NCI-H1092 (cell line): ENCODE data around the gene USHBP1.

Experiments used
- DNase-seq: peaks from one replicate; lab custom pipeline; 2025; lab: John Stamatoyannopoulos, UW

Gene USHBP1

DNA sequence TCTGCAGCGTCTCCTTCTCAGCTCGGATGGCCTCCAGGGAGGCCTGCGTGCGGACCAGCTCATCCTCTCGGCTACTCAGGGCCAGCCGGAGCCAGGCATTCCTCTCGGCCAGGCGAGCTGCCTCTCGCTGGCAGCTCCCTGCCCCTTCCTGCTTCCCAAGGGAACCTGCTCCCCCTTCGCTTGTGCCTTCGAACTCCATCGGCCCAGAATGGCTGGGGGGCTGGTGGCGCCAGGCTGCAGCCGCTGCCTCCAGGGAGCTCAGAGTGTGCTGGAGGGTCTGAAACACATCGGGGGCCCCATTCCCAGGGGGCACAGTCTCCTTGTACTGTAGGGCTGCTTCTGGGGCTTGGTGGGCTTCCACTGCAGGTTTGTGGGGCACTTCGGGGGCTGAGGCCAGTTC is 2.0 kb downstream of the USHBP1 start:
- no peak for DNase-seq

DNA sequence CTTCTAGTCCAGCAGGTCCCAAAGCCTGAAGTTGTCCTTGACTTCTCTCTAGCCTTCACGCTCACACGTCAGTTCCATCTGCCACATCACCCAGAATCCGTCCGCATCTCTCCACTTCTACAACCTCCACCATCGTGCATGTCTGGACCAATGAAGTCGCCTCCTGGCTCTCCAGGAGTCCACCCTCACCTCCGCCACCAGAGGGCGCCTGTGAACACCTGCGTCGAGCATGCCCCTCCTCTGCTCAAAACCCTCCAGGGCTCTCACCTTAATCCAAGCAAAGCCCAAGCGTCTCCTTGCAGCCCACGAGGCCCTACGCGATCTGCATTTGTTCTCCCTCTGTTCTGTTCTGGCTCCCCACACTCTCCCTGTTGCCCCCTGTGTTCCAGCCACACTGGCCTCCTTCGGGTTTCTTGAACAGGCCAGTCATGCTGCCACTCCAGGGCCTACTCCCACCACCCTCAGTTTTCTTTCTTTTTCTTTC is 3.7 kb downstream of the USHBP1 start:
- peak; percentile 44 for DNase-seq

DNA sequence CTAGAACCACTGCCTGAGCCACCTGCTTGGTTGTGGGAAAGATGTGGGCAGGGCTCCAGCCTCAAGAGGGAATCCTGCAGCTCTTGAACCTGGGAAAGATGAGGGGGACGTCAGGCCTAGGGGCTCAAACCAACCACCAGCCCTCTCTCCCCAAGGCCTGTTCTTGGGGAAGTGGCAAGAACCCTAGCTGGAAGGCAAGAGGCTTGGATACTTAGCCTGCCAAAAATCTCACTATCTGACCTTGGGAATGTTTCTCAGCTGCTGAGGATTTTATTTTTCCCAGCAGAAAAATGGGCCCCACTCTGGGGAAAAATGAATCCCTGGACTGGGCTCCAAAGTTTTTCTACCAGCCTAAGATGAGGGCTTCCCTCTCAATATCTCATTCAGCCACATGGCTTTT is 4.6 kb downstream of the USHBP1 start:
- no peak for DNase-seq

DNA sequence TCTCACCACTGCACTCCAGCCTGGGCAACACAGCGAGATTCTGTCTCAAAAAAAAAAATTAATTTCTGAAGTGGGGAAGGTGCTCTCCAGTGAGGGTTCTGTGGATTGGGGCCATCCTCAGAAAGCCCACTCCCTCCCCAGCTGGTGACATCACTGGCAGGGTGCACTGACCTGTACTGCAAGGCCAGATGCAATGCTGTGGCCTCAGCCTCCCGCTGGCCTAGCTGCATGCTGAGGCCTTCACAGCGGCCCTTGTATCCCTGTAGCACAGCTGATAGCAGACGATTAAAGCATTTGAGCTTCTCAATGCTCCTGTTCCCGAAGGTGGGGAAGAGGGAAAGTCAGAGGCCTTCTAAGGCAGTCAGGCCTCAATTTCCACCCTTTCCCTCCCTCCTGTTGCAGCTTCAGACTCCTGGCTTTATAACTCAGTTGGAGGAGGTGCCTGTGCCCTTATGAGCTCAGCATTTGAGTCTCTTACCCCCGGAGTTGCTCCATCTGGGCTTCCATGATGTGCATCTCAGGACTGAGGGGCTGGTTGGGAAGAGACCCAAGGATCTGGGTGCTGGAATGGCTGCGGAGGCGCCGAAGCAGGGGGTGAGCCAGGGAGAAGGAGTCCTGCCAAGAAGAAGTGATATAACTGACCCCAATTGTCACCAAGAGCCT is 5.3 kb downstream of the USHBP1 start:
- DNase-seq = no peak

DNA sequence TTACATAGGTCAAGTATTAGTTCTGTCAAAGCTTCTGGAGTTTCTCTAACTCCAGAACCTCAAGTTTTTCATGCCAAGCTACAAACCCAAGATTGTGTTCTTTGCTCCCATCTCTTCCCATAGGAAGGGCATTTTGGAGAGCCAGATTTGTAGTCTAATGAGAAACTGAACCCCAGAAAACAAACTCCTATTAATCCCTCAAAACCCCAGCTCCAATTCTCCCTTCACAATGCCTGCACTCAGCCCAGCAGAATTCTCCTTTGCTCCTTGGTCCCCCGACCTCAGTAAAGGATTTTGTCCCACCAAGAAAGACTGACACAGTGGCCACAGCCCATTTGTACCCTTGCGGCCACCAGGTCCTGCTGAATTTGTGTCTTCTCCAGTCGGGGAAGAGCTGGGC is 8.4 kb downstream of the USHBP1 start:
- DNase-seq = no peak

DNA sequence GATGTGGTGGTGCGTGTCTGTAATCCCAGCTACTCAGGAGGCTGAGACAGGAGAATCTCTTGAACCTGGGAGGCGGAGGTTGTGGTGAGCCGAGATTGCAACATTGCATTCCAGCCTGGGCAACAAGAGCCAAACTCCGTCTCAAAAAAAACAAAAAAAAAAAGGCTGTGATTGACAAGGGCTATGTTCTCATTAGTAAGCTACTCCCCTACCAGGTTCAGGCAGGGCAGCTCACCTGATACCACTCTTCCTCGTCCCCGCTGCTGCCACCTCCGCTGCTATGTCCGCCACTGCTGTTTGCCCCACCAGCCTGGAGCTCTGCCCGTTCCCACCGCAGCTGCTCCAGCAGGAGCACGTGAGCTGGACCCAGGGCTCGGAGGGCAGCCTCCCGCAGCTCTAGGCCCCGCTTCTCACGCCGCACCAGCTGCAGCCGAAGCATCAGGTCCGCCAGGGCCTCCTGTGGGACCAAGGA is 9.4 kb downstream of the USHBP1 start:
- DNase-seq = no peak

DNA sequence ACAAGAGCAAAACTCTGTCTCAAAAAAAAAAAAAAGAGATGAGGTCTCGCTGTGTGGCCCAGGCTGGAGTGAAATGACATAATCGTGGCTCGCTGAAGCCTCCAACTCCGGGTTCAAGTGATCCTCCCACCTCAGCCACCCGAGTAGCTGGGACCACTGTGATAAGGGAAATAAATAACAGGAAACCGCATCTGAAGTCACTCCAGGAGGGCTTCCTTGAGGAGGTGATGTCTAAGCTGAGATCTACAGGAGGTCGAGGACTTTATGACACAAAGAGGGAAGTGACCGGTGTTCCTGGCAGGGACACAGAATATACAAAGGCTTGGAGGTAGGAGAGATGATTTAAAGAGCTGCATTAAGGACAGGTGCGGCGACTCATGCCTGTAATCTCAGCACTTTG is 9.9 kb downstream of the USHBP1 start:
- DNase-seq = no peak

DNA sequence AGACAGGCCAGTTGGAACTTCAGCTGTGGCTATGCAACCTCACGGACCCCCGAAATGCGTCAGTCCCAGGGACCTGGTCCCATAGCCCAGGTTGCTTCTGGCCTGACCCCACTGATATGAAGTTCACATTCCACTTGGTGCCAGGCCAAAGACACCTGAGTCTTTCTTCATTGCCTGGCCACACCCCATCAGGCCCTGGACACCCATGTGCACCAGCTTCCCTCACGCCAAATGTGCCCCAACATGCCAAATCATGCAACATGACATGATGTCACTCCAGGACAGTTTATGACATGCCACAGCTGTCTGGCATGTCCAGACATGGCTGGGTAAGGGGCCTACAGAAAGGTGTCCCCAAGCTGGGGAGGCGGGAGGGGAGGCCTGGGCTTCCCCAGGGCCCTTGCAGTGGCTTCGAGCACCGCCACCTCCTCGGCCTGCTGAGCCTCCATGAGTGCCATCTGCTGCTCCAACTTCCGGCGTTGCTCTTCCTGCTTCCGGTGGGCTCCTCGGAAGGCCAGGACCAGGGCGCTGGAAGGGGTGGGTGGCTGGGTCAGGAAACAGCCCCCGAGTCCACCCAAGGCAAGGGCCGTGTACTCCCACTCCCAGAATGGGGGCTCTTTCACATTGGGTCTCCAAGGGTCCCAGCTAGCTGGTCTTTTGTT is 14.5 kb downstream of the USHBP1 start:
- DNase-seq = no peak

DNA sequence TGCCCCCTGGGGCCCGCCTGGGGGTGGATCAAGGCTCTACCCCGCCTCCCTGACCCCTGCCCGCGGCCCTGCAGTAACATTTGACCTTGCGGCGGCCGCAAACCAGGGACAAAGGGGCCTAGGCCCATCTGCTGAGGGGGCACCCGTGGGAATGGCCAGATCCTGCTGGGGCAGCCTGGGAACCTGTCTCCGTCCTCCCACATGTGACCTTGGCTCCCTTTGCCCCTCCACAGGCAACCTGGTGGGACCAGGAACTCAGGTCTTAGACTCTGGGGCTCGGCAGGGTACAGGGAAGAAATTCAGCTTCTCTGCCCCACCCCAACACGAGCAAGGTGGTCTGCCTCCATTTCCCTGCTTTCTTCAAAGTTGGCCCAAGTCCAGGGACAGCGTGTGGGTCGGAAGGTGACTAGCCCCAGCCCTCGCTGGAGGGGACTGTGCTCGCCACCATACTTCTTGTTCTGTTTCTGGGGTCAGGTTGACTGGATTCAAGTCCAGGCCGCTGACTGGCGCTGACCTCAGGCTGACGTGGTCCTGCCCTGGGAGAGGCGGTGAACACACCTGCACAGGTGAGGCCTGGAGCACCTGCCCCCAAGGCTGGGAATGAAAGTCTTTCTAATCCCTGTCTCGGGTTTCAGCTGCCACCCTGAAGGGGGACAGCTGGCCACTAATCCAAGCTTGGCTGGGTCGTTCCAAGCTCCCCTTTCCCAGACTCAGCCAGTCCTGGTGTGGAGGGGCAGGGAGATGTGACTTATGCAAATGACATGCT is 16.4 kb downstream of the USHBP1 start:
- DNase-seq = no peak

DNA sequence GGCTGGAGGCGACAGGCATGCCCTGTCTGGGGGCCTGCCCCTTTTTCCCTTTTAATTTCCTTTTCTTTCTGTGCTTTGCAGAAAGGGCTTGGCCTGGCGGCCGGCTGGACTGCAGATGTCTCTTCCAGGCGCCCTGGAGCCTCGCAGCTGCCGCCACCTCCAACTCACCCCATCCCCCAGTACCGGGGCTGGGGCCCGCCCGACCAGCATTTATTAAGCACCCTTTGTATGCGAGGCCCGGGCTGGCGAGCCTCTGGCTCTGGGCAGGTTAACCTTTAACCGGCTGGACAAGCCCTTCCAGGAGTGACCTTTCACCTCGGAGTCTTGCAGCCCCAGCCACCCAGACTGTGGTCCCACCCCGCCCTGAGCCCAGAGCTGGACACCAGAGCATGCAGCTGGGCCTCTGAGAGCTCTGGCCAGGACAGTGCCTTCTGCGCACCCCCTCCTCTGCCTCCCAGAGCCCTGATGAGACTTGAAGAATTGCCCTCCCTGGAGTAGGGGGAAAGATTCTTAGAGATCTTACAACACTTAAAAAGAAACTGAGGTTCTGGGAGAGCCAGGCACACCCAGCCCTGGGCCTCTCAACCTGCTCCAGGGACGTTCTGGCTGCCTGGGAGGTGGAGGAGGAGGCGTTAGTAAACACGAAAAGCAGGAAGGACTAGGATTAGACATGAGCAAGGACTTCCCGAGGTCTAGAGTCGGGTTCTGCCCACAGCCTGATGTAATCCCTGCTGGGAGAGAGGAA is 17.7 kb downstream of the USHBP1 start:
- DNase-seq = no peak

DNA sequence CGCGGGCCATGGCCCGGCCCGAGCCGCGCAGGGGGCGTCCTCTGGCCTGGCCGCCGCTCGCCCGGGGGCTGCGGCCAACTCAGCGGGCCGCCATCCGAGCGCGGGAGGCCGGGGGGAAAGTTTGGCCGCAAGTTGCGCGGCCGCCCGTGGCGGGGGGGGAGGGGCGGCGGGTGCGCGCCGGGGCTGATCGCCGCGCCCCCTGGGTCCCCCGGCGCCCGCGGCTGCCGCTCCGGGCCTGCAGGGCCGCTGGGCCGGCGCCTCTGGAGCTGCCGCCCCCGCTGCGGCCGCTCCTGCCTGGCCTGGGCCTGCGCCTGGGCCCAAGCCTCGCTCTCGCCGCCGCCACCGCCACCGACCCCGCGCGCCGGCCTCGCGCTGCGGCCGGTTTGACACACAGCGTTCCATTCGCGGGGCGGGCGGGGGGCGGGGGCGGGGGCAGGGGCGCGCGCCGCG is 19.0 kb downstream of the USHBP1 start, which contains the start of gene NR2F6:
Gene NR2F6 (minus strand): TSS at position 385 of the 450 bp plus-strand sequence. CDS start 699 bp downstream, outside the sequence.
- DNase-seq = no peak

DNA sequence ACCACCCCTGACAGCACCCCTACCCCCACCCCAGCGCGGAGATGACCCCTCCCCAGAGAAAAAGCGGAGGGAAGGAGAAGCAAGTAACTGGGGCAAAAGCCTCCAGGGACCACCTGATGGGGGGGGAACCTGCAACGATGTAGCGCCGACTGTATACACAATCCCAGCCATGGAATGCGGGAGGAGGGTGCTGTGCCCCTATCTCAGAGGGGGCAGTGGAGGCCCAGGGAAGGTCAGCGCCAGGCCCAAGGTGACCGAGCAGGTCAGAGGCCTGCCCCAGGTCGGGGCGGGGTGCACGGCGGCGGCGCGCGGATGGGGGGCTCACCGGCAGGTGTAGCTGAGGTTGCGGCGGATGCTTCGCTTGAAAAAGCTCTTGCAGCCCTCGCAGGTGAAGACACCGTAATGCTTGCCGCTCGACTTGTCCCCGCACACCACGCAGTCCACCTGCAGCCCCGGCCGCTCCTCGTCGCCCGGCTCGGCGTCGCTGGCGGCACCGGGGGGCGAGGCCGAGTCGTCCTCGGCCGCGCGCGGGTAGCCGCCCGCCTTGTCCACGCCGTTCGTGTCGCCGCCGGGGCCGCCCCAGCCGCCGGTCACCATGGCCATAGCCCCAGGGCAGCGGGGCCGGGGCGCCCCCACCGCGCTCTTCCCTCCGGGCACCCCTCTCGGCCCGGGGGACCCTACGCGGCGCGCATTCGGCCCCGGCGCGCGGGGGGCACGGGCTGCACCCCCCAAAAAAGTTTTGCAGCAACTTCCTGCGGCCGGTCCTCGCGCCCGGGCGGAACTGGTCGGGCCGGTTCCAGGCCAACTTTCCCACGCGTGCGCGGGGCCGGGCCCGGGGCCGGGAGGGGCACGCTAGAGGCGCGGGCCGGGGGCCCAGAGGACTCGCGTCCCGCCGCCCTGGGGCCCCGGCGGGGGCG is 19.7 kb downstream of the USHBP1 start:
- DNase-seq = no peak

DNA sequence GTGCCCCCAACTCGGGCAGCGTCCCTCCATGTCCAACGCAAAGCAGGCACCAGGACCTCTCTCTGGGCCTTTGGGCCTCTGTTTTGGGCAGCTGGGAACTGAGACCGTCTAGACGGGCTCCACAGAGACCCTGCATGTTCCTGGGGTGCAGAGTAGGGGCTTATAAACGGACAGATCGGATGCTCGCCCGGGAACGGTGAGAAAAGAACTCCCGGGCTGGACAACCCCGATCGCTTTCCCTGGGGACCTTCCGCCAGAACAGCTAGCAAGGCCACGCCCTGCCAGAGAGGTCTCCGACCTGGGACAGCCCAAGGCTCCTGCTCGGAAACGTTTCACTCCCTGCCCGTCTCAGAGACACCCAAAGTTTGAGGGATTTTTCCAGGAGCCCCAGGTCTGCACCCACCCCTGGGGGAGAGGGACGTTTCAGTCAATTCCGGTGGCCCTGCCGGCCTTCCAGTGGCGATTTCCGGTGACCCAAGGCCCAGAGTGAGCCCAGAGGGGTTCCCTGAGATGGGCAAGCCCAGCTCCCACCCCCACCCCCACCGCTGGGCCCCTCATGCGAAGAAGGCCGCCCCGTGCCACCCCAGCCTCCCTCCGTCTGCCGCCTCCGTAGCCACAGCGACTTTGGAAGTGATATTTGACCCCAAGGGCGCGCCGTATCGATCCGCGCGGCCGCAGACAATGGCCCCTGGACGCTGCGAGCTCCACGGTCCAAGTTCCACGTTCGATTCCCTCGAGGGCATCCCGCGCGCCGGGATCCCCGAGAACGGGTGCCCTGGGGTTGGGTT is 20.5 kb downstream of the USHBP1 start:
- no peak for DNase-seq

DNA sequence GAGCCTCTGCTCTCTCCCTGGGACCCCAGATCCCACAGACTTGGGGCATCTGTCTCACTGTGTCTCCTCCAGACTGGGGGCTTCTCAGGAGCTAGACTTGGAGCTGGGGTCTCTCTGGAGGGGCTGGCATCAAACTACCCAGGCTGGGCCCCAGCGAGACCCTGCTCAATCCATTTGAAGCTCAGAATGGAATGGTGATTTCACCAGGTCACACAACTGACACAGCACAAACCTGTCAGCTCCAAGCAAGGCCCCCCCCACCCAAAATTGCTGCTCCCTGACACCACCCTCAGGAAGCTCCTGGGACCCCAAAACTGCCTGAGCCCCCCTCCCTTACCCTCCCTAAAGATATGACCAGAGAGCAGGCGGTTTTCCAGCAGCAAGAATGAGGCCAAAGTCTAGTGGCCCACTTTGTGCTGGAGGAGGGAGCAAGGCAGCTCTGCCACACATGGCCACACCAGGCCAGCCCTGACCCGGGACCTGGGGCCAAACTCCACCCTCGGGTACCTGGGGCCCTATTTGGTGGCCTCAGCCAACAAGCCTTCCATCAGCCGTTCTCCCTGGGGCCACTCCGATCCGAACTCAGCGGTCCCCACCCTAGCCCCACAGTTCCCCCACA is 21.2 kb downstream of the USHBP1 start:
- DNase-seq = no peak

DNA sequence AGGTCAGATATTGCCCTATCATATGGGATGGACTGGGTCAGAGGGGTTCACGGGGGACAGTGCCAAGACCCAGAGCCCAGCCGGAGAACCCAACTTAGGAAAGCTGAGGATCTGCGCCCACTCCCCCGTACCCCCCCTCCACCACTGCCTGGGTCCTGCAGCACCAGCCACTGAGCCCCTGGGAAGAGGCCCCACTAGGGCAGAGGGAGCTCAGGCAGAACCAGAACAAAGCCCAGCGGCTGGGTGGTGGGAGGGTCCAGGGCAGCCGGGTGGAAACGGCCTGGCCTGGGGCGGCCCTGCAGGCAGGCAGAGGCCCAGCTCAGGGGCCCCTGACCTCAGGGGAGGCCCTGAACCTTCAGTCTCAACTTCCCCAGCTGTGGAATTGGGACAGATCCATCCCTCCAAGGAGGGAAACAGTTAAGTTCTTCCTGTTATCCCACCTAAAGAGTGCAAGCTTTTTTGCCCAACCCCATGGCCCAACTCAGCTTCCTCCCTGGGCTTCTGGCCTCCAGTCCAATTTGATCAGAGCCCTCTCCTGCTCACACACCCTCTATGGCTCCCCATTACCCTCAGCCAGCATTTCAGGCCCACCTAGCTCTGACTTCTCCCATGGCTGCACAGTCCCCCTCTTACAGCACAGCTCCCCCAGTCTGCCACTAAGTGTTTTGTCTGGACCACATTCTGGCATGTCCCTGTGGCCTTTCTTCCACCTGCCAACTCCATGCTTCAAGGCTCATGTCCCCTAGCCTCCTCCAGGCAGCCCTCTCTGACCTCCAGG is 21.9 kb downstream of the USHBP1 start:
- DNase-seq = no peak

DNA sequence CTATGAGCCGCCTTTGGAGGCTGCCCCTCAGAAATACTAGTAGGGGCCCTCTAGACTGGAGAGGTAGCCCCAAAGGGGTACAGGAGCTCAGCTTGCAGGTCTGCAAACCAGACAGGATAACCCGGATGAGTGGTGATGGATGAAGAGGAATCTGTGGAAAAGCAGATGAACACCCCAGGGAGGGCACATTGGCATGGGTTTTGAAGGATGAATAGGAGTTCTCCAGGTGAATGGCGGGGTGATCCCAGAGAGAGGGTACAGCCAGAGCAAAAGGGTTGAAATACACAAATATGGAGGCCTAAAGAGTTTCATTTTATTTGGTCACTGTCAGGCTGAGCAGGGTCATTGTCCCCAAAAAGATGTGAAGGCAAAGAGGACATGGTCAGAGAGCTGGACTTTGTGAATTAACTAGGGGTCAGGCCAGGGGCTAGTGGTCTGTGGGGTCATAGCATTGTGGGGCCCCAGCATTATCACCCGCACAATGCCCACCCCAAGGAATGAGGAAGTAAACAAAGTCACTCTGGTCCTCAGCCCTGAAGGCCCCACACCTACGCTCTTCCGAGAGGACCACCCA is 23.6 kb downstream of the USHBP1 start:
- no peak for DNase-seq

DNA sequence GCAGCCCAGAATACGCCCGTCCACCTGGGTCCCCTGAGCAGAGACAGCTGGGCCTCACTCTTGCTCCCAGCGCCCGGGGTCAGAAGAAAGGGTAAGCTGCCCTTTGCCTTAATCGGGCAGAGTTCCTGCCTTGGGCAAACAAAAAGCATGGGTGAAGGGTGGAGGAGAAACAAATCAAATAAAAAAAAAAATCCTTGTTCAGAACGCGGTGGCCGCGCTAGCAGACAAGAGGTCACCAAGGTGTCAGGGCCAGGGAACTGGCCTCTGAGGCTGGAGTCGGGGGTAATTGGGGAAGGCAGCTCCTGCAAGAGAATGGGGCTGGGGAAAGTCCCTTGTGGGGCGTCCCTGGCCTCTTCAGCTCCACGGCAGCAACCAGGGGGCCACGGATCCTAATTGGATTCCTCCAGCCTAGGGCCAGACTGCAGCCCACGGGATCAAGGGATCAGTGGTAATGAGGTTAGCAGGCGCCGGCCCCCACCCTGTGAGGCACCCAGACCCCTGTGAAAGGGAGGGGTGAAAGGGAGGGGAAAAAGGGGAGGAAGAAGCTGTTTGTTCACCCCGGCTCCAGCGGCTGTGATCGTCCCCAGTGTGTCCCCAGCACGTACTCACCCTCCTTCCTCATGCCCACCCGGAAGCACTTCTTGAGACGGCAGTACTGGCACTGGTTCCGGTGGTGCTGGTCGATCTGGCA is 24.3 kb downstream of the USHBP1 start:
- DNase-seq = no peak
